Hepatocyte (in vitro differentiated cells): ENCODE measurements around the gene SORL1. TPM values are rescaled to one million over a fixed set of nuclear protein-coding genes. Genes with fewer than 3 reads are reported as not detected.

Experiments
- DNase-seq: peaks from one replicate; pipeline ENCODE4 v3.0.0-alpha.2; 2016; ENCODE audit warnings: low spot score
- H2AFZ ChIP-seq: fragments of 200-600 bp; sonication (generic); 2 replicates; pipeline ENCODE4 v1.6.0; 2016; ENCODE audit warnings: antibody characterized with exemption, mild to moderate bottlenecking
- H3K27ac ChIP-seq: fragments of 200-600 bp; sonication (generic); 2 replicates; pipeline ENCODE4 v1.5.1; 2016; ENCODE audit warnings: mild to moderate bottlenecking
- H3K27me3 ChIP-seq: fragments of 200-600 bp; sonication (generic); 2 replicates; pipeline ENCODE4 v1.6.1; 2016
- H3K36me3 ChIP-seq: fragments of 200-600 bp; sonication (generic); replicated peaks from 2 replicates; pipeline ENCODE4 v1.5.1; 2016; ENCODE audit warnings: low read depth; ENCODE audit not compliant: insufficient read depth
- H3K4me1 ChIP-seq: fragments of 200-600 bp; sonication (generic); 2 replicates; pipeline ENCODE4 v1.5.1; 2016; ENCODE audit warnings: mild to moderate bottlenecking, moderate library complexity; ENCODE audit not compliant: insufficient read depth
- H3K4me2 ChIP-seq: fragments of 200-600 bp; sonication (generic); 2 replicates; pipeline ENCODE4 v1.6.0; 2016
- H3K4me3 ChIP-seq: fragments of 200-600 bp; sonication (generic); 2 replicates; pipeline ENCODE4 v1.5.1; 2016; ENCODE audit warnings: mild to moderate bottlenecking
- H3K79me2 ChIP-seq: fragments of 200-600 bp; sonication (generic); 2 replicates; pipeline ENCODE4 v1.6.0; 2017; ENCODE audit warnings: mild to moderate bottlenecking
- H3K9me2 ChIP-seq: fragments of 200-600 bp; sonication (generic); replicated peaks from 2 replicates; pipeline ENCODE4 v1.6.0; 2017; ENCODE audit warnings: mild to moderate bottlenecking; ENCODE audit not compliant: insufficient read depth
- H3K9me3 ChIP-seq: fragments of 200-600 bp; sonication (generic); 2 replicates; pipeline ENCODE4 v1.5.1; 2016; ENCODE audit warnings: low read depth, mild to moderate bottlenecking
- H4K20me1 ChIP-seq: fragments of 200-600 bp; sonication (generic); 2 replicates; pipeline ENCODE4 v1.6.0; 2016; ENCODE audit warnings: mild to moderate bottlenecking; ENCODE audit not compliant: insufficient read depth, poor library complexity, severe bottlenecking
- EZH2 ChIP-seq: fragments of 200-600 bp; sonication (generic); IDR thresholded peaks from 2 replicates; pipeline ENCODE4 v1.6.1; 2016; ENCODE audit warnings: antibody characterized with exemption, mild to moderate bottlenecking, borderline replicate concordance
- EZH2phosphoT487 ChIP-seq: fragments of 200-600 bp; sonication (generic); IDR thresholded peaks from one replicate; pipeline ENCODE4 v1.6.1; 2018; ENCODE audit warnings: antibody characterized with exemption, mild to moderate bottlenecking, low read depth, moderate library complexity; ENCODE audit not compliant: unreplicated experiment, severe bottlenecking
- WGBS: methylation state at CpG from one replicate; pipeline ENCODE4 v1.1.6; 2016; ENCODE audit warnings: low lambda C conversion rate; ENCODE audit errors: missing lambda C conversion rate; 5-methylcytosine and 5-hydroxymethylcytosine counted together
- polyA plus RNA-seq: library from polyadenylated mRNA; unstranded; fragments of >200 nt; fragmentation: Nextera tagmentation; extraction: Ambion mirVana; gene quantifications from 2 replicates; pipeline ENCODE4 v1.2.1, GENCODE V29; 2016
- total RNA-seq: library from RNA; depleted of rRNA; stranded (reverse); fragments of >200 nt; gene quantifications from 2 replicates; pipeline ENCODE4 v1.2.3, GENCODE V29; 2014
- TF ChIP-seq, protein P1 (sequence below): fragments of 200-600 bp; sonication (generic); IDR thresholded peaks from 2 replicates; pipeline ENCODE4 v1.5.1; 2016; ENCODE audit warnings: antibody characterized with exemption, mild to moderate bottlenecking; ENCODE audit not compliant: poor library complexity

SORL1 gene
- total and polyA plus RNA-seq, 2 experiments from 2014 or later: 13.5 to 26.5 TPM

DNA sequence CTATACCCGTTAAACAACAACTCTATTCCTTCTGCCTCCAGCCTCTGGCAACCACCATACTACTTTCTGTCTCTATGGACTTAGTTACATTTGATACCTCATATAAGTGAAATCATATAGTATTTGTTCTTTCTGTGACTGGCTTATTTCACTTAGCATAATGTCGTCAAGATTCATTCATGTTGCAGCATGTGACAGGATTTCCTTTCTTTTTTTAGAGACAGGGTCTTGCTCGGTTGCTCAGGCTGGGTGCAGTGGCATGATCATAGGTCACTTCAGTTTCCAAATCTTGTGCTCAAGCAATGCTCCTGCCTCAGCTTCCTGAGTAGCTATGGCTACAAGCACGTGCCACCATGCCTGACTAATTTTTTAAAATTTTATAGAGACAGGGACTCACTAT, 29.4 kb upstream of the SORL1 start:
- Histone ChIP-seq H3K79me2 (no peaks in the 10 kb centered on the region), H3K4me1 (peaks cover 1% of the 10 kb centered on the region), H3K36me3 (no peaks in the 10 kb centered on the region), H3K9me3 (no peaks in the 10 kb centered on the region), H3K4me3 (no peak overlapping the region), H3K27me3 (no peaks in the 10 kb centered on the region), H3K4me2 (no peak overlapping the region), H3K27ac (no peak overlapping the region), H4K20me1 (no peaks in the 10 kb centered on the region), H3K9me2 (no peaks in the 10 kb centered on the region), H2AFZ (no peak overlapping the region)
- 92% methylated on average over 4 of the region's 4 CpGs for WGBS
- DNase-seq: no peak
- TF ChIP-seq EZH2 (no peak), EZH2phosphoT487 (no peak)
- TF ChIP-seq, protein P1, sequence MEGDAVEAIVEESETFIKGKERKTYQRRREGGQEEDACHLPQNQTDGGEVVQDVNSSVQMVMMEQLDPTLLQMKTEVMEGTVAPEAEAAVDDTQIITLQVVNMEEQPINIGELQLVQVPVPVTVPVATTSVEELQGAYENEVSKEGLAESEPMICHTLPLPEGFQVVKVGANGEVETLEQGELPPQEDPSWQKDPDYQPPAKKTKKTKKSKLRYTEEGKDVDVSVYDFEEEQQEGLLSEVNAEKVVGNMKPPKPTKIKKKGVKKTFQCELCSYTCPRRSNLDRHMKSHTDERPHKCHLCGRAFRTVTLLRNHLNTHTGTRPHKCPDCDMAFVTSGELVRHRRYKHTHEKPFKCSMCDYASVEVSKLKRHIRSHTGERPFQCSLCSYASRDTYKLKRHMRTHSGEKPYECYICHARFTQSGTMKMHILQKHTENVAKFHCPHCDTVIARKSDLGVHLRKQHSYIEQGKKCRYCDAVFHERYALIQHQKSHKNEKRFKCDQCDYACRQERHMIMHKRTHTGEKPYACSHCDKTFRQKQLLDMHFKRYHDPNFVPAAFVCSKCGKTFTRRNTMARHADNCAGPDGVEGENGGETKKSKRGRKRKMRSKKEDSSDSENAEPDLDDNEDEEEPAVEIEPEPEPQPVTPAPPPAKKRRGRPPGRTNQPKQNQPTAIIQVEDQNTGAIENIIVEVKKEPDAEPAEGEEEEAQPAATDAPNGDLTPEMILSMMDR: no peak

DNA sequence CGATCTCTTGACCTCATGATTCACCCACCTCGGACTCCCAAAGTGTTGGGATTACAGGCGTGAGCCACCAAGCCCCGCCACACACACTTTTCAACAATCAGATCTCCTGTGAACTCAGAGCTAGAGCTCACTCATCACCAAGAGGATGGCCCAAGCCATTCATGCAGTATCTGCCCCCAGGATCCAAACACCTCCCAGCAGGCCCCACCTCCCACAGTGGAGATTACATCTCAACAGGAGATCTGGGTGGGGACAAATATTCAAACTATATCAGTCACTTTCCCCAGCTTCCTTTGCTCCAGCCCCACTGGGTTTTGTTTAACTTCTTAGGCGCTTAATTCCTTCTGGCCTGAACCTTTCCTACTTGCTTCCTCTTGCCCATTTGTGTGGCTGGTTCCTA, 26.3 kb upstream of the SORL1 start:
- H2AFZ ChIP-seq: no peak overlapping the region
- no peaks in the 10 kb centered on the region for H3K9me2 ChIP-seq
- no peak overlapping the region for H3K4me3 ChIP-seq
- H3K9me3 ChIP-seq: no peaks in the 10 kb centered on the region
- WGBS: 83% methylated on average over 5 of the region's 5 CpGs
- no peak for DNase-seq
- H3K36me3 ChIP-seq: no peaks in the 10 kb centered on the region
- H3K4me1 ChIP-seq: no peaks in the 10 kb centered on the region
- H3K27me3 ChIP-seq: no peaks in the 10 kb centered on the region
- H3K79me2 ChIP-seq: no peaks in the 10 kb centered on the region
- H4K20me1 ChIP-seq: no peaks in the 10 kb centered on the region
- no peak overlapping the region for H3K4me2 ChIP-seq
- no peak overlapping the region for H3K27ac ChIP-seq
- TF ChIP-seq, protein P1: no peak
- TF ChIP-seq EZH2 (no peak), EZH2phosphoT487 (no peak)

DNA sequence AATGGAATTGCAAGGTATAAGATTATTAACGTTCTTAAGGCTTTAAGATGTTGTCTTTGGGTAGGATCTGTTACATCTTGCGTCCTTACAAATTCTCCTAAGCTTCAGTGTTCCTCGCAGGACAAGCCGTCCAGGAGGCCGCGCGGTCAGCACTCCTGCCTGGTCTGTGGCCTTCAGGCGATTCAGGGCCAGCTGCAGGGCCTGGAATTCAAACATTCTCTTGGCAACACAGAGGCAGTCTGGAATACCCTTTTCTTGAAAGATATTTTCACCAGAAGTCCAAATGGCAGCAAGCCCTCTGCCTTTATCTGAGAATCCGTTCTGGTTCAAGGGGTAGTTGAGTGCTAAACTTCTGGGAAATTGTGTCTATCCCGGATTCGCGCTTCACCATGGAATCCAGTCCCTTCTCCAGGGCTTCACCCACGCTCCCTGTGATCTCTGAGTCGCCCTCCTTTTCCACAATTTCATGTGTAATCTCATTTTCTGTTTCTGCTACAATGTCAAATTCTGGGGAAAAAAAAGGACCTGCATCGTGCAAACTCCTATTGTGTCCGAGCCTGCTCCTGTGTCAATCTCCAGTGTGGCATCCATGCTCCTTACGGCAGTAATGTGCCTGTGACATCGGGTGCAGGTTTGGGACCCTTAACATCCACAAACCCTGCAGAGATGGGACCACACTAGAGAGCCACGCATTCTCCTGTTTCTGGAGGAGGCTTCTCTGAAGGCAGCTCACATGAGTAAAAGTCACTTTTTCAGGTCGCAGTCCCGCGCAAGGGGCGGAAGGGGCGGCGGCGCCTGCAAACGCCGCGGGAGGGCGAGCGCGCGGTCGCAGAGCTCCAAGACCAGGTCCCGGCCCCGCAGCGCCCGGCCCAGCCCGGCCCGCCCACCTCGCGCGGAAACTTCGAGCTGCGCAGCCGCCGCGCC, 25.4 kb upstream of the SORL1 start:
- Histone ChIP-seq H3K9me3 (no peaks in the 10 kb centered on the region), H3K4me3 (no peak overlapping the region), H3K9me2 (no peaks in the 10 kb centered on the region), H3K27me3 (no peaks in the 10 kb centered on the region), H3K36me3 (no peaks in the 10 kb centered on the region), H3K79me2 (no peaks in the 10 kb centered on the region), H4K20me1 (no peaks in the 10 kb centered on the region), H3K4me1 (no peaks in the 10 kb centered on the region), H3K27ac (no peak overlapping the region), H2AFZ (peak overlapping the region; percentile 94), H3K4me2 (peak overlapping the region; percentile 81)
- 34% methylated on average over 41 of the region's 48 CpGs for WGBS
- DNase-seq: peak; percentile 70
- TF ChIP-seq EZH2: no peak
- TF ChIP-seq, protein P1: peak; percentile 22
